ENCODE data around the gene IL37.
"Not testable (repeated sequence)": the region's sequence is repeated elsewhere in the genome, so short reads cannot be mapped to it uniquely, and the experiment has no call there.

Gene IL37

GRCh38 chr2:112891385-112891831 is 19.6 kb upstream of the IL37 start:
- no peak for DNase-seq

DNA sequence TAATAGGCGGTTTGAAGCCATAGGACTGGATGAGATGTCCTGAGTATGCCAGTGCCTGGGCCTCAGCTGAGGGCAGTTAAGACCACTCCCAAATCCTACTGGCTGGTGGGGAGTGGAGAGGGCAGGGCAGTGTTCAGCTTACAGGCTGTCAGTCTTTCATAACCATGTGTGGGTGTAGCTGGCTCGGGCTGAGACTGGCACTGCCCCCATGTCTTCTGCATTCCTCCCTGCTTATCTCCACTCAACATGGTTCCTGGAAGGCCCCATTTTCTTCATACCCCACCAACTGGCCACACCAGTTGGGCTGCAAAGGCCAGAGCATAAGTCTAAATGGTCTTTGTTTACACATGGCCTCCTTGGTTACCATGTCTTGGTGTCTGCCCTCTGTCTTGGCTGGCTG is 17.2 kb upstream of the IL37 start:
- DNase-seq: no peak

DNA sequence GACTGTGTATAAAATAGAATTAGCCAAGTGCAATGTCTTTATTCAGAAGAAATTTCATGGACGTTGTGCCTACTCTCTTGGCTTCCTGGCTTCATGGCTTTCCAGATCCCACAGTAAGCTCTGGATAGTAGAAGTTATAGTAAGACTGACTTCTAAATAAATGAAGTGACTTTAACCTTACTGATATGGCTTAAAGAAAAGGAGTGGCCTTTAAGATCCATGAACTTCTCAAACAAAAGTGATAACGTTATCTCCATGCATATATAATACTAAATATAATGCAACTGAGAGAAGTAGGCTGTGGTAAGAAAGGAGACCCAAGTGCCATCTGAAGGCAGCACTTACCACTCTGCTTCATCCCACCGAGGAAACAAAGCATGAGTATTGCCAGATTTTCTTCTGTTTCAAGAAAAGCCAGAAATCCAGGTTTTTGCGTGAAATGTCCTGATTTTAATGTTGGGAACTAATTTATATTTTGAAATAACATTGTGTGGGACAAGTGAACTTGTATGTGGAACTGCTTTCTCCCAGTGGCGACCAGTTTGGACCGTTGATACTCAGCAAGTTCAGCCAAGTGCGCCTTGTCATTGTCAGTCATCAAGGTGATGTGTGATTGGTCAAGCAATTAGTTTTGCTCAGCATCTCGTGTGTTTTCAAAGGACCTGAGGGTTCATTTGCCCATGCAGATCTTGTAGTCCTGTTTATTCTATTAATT is 13.9 kb upstream of the IL37 start:
- no peak for DNase-seq

GRCh38 chr2:112897624-112897978 is 13.4 kb upstream of the IL37 start:
- no peak for DNase-seq

DNA sequence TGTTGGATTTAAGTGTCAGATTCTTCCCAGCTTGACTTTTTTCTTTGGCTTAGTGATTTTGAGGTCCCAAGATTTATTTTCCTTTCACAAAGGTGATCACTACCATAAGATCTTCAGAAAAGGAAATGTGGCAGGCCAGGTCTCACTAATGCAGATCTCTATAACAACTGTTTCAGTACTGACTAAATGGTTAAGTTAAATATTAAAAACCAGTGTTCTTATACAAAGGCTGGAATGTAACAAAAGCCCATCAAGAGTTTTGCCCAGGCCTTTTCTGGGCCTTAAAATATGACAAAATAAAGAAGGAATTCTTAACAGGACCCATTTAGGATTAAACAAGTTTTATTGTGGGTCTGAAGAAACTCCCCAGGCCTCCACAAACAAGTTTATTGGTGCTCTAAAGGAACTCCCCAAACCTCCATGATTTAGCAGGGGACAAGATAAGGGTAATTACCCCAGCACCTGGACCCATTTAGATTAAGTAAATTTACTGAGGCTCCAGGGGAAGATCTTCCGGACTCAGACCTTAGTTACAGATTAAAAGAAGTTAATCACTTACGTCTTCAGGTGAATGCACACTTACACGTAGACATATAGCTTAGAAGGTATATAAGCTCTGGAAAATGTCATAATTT is 9.4 kb upstream of the IL37 start:
- DNase-seq: not testable (repeated sequence)

- DNase-seq: no peak
These were observed 8.1 kb upstream of the IL37 start for GRCh38 chr2:112902816-112903215.

- DNase-seq: no peak
These were observed 6.1 kb upstream of the IL37 start for GRCh38 chr2:112904883-112905282.

- DNase-seq: no peak
These were observed 4.7 kb upstream of the IL37 start for GRCh38 chr2:112906276-112906675.

GRCh38 chr2:112907001-112907949 is 3.7 kb upstream of the IL37 start:
- DNase-seq: no peak

DNA sequence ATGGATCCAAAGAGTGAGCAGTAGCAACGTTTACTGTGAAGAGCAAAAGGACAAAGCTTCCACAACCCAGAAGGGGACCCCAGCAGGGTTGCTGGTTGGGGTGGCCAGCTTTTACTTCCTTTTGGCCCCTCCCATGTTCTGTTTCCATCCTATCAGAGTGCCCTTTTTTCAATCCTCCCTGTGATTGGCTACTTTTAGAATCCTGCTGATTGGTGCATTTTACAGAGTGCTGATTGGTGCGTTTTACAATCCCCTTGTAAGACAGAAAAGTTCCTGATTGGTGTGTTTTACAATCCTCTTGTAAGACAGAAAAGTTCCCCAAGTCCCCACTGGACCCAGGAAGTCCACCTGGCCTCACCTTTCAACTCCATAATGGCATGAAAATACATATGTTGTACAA is 2.4 kb upstream of the IL37 start:
- DNase-seq: not testable (repeated sequence)

DNA sequence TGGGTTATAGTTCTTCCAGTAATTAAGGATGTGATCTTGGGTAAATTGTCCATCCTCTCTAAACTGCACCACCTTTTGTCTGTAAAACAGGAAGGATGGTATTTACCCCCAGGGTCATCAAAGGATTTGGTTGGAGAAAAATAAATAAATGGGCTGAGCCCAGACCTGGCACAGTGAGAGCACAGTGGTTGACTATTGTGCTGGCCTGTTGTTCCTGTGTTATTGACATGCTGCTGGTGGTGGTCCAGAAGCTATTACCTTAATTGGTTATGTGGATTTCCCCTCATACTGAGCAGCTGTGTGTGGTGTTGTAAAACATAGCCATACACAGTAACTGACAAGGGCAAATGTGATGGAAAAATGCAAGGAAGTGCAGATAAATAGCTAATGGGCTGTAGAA is 746 bp upstream of the IL37 start:
- DNase-seq: no peak

GRCh38 chr2:112912403-112912802 is 1.4 kb downstream of the IL37 start:
- DNase-seq: no peak

- no peak for DNase-seq
These were observed 4.6 kb downstream of the IL37 start for GRCh38 chr2:112915300-112916144.

- DNase-seq: no peak
These were observed 5.2 kb downstream of the IL37 start for GRCh38 chr2:112916145-112916571.

- no peak for DNase-seq
These were observed 5.8 kb downstream of the IL37 start for GRCh38 chr2:112916625-112917247.

DNA sequence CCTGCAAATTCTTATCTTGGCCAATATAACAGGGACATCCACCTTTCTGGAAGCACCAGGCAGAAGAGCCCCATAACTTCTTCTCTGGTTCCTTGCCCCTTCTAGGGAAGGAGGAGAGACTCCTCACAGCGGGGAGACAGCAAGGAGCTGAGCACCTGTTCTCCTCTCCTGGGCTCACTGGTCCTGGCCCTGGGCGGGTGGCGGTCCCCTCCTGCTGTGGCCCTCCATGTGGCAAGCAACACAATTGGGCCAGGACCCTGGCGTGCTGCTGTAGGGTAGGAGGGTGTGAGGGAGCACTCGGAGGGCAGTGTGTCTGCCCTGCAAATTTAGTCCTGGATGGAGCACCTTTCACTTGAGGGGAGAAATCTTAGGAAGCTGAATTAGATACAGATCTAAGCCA is 6.9 kb downstream of the IL37 start:
- DNase-seq: no peak

DNA sequence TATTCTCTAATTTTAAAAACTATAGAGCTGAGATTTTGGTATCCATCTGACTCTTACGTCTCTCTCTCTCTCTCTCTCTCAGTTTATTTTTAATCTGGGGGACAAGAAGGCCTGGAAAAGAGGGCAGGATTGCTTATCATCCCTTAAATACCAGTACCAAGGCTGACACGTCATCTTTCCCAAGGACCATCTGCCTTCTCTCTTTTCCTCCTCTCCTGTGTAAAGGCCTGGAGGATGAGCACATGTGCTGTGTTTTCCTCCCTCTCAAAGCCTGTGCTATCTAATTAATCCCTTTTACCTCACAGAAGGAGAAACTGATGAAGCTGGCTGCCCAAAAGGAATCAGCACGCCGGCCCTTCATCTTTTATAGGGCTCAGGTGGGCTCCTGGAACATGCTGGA is 7.3 kb downstream of the IL37 start:
- no peak for DNase-seq

DNA sequence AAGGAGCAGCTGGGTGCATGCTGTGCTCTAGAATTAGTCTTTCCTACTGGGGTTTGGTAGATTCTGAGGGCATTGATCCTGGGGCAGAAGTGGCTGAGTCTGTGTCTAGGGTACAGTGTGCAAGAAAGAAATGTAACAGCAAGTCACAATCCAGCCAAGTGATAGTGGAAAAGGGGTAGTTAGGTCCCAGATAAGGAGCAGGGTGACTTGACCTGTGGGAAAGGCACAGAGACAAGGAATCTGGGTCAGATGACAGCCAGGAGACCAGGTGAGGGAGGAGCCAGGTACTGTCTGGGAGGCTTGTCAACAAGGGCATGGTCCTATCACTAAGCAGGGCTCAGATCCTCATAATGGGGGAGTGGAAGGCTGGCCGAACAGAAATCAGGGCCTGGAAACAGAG is 8.1 kb downstream of the IL37 start:
- no peak for DNase-seq

DNA sequence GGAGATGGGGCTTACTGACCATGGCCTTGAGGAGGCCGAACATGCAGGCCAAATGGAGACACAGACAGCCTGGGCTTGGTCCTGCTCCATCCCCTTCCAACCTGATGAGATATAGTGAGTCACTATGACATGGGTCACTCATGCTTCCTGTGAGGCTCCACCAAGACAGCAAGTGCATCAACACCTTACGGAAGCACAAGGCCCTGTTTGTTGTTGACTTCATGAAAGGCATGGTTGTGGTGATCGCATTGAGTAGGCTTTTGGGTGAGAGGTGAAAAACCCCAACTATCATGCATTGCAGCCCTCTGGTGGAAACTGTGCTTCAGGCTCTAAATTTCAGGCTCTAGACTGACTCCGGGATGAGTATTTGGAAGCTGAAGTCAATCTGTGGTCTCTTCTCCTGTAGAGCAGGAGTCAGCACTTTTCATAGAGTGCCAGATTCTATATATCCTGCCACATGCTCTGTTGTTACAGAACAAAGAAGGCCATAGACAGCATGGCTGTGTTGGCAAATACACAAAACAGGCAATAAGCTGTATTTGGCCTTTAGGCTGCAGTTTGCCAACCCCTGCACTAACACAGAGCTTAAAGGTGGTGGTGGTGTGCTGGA is 10.1 kb downstream of the IL37 start:
- DNase-seq: no peak

DNA sequence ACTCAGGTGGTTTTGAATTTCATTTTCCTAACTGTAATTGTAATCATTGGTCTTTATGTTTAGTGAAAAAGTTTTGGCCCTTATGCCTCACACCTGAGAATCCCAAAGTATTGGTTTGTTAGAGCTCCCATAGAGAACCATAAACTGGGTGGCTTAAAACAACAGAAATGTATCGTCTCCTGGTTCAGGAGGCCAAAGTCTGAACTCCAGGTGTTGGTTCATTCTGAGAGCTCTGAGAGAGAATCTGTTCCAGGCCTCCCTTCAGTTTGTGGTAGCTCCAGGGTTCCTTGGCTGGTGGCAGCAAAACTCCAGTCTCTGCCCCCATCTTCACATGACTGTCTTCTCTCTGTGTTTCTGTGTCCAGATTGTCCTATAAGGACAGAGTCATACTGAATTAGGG is 11.0 kb downstream of the IL37 start:
- DNase-seq: no peak

DNA sequence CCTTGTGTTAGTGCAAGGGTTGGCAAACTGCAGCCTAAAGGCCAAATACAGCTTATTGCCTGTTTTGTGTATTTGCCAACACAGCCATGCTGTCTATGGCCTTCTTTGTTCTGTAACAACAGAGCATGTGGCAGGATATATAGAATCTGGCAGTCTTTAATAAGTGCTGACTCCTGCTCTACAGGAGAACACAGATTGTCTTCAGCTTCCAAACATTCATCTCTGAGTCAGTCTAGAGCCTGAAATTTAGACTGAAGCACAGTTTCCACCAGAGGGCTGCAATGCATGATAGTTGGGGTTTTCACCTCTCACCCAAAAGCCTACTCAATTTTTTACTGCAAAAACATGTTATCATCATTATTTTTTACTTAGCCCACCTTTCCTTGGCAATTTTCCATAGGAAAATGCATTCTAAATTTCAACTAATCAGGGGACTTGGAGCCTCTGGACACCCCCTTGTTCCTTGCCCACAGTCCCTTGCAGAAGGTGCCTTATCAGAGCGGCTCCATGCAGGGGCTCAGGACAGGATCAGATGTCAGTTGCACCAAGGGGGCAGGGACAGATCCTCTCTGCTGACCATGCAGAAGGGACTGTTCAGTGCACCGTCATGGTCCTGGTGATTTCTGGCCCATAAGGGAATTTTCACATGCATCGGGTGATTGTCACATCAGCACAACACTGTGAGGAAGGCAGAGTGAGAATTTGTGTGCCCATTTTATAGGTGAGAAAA is 12.4 kb downstream of the IL37 start:
- DNase-seq: no peak
